HG03521 (cell line): ENCODE measurements around the gene ATP6V0A1.
"Not testable (repeated sequence)": the region's sequence is repeated elsewhere in the genome, so short reads cannot be mapped to it uniquely, and the experiment has no call there.

Experiments
- ATAC-seq: cut with Tn5 transposase; IDR thresholded peaks from one replicate; pipeline ENCODE4 v1.9.1; 2021; ENCODE audit warnings: mild to moderate bottlenecking, moderate library complexity; ENCODE audit not compliant: unreplicated experiment

Gene ATP6V0A1

DNA sequence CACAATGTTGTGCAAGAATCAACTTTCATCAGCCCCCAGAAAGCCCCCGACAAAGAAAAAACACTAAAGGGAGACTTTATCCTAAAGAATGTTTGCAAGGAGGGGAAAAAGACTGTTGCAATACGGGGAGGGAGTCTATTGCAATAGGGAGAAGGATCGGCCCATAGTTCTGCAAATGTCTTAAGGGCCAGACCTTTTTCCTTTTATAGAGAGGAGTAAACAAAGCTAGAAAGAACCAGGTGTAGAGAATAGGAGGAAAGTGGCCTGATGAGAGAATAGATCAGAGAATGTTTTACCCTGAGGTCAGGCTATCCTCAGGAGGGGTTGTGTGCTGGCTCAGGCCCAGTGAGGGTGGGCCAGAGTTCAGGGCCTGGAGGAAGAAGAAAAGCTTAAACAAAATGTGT is 26.9 kb upstream of the ATP6V0A1 start:
- ATAC-seq = no peak

DNA sequence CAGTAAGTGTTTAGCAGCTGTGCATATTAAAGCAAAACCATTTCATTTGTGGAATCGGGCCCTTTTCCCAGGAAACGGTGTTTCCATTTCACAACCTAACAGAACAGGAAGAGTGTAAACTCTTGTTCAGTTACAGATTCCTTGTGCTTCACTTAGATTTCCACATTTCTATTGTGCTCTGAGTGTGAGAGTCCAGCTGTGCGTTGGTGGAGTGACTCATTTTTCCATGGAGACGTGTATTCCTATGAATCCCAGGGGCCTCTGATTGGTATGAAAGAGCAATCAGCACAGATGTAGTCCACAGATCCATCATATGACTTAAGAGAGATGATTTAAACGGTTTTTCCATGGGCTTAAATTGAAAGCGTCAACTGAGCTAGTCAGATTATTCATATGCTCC is 22.3 kb upstream of the ATP6V0A1 start:
- no peak for ATAC-seq

GRCh38 chr17:42438600-42439567 is 19.8 kb upstream of the ATP6V0A1 start:
- ATAC-seq = no peak

DNA sequence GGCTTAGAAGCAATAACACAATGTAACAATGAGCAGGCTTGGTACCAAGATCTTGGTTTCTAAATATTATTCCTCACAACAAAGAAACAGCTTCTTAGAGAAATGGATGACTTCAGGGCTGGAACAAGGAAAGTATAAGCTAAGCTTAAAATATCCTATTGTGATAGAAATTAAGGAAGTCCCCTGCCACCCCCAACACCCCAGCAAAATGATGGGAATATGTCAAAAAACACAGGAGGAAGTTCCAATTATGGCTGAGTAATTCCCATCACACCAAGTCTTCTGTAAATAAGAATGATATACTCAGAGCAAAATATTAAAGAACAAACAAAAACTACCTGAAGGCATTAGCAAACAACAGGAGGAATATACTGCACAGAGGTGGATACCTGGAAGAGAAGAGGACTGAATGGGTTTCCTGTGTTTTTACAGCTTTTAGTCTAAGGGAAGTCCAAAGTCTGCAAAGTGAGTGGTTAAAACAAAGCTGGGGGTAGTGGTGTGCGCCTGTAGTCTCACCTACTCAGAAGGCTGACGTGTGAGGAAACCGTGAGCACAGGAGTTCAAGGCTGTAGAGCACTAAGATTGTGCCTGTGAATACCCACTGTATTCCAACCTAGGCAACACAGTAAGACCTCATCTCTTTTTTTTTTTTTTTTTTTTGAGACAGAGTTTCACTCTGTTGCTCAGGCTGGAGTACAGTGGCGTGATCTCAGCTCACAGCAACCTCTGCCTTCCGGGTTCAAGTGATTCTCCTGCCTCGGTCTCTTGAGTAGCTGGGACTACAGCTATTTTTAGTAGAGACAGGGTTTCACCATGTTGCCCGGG is 17.1 kb upstream of the ATP6V0A1 start:
- ATAC-seq = no peak

GRCh38 chr17:42442196-42442565 is 16.5 kb upstream of the ATP6V0A1 start:
- ATAC-seq = no peak

GRCh38 chr17:42449176-42449575 is 9.5 kb upstream of the ATP6V0A1 start:
- not testable (repeated sequence) for ATAC-seq

- not testable (repeated sequence) for ATAC-seq
Measured at GRCh38 chr17:42449838-42450237, 8.8 kb upstream of the ATP6V0A1 start.

- ATAC-seq = not testable (repeated sequence)
Measured at GRCh38 chr17:42451270-42451669, 7.4 kb upstream of the ATP6V0A1 start.

- no peak for ATAC-seq
Measured at GRCh38 chr17:42453439-42453838, 5.2 kb upstream of the ATP6V0A1 start.

- not testable (repeated sequence) for ATAC-seq
Measured at GRCh38 chr17:42454987-42455386, 3.7 kb upstream of the ATP6V0A1 start.

- no peak for ATAC-seq
Measured at GRCh38 chr17:42456223-42457106, 2.2 kb upstream of the ATP6V0A1 start.

DNA sequence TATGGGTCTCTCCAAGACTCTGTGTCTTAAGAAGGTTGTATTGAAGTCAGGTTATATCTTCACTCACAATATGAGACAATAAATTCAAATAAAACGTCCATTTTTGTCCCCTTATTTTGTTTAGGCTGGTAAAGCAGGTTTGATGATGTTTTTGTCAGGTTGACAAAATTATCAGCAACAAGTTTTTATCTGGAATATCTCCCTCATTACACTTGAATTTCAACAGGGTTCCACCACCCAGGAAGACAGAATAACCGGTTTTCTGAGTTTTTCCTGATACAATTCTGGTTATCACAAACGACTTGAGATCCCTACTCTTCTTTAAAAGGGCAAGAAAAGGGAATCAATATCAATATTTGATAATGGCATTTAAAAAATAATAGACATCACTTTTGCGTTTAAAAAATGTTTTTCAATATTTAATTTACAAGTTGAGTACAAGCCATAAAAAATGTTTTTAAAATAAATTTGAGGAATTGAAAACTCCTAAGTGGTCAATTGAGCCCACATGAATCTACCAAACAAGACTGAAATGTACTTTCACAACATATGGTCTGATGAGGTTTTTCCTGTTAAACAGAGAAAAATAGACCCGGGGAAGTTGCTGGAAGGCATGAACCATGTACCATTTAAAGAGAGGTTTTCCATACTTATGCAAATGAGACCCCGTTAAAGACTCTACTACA is 1.4 kb upstream of the ATP6V0A1 start:
- ATAC-seq = no peak

GRCh38 chr17:42459256-42459800 is 650 bp downstream of the ATP6V0A1 start:
- no peak for ATAC-seq

GRCh38 chr17:42459801-42460281 is 1.2 kb downstream of the ATP6V0A1 start:
- no peak for ATAC-seq

- ATAC-seq = no peak
Measured at GRCh38 chr17:42460371-42460770, 1.7 kb downstream of the ATP6V0A1 start.

- ATAC-seq = no peak
Measured at GRCh38 chr17:42463976-42464400, 5.3 kb downstream of the ATP6V0A1 start.

DNA sequence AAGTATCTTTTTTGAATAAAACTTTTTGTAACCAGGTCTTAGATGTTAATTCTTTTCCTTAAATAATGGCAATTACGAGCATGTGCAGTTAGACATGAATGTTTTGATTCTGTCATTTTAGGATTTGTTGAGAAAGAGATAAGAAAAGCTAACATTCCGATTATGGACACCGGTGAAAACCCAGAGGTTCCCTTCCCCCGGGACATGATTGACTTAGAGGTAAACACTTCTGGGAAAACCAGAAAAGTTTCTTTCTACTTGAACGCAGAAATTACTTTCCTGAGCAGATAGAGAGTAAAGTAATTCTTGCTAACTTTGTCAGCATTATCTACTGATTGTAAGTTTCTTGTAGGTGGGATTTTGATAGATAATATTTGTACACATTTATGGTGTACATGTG is 9.2 kb downstream of the ATP6V0A1 start:
- ATAC-seq = no peak

GRCh38 chr17:42472709-42473521 is 14.2 kb downstream of the ATP6V0A1 start:
- no peak for ATAC-seq

DNA sequence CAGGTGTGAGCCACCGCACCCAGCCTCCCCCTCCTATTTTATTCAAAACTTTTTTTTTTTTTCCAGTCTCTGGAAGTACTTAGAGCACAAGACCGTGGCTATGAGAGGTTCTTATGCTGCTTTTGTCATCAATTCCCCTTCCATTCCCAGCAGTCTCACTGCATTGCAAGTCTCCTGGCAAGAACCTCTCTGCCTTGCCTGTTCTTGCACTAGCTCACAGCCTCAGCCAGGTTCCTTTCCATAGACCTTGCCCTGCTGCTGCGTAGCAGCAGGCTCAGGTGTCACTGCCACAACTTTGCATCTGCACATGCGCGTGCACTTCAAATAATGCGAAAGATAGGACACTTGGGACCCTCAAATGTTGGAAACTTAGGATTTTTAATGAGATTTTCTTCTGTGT is 15.6 kb downstream of the ATP6V0A1 start:
- no peak for ATAC-seq
